ENCODE results near the gene SMCO1.
"Not testable (repeated sequence)": the region's sequence is repeated elsewhere in the genome, so short reads cannot be mapped to it uniquely, and the experiment has no call there.

The SMCO1 gene

GRCh38 chr3:196514913-196515621 is at the start of gene SMCO1:
TSS of gene SMCO1 (minus strand) at chr3:196515346. CDS start at chr3:196515209, 137 bp downstream.
- DNase-seq = no peak

GRCh38 chr3:196563721-196564225 is 48.6 kb upstream of the SMCO1 start:
- DNase-seq = peak; percentile 8 to 21

GRCh38 chr3:196559826-196560225 is 44.7 kb upstream of the SMCO1 start:
- DNase-seq = no peak

GRCh38 chr3:196558476-196558875 is 43.3 kb upstream of the SMCO1 start:
- DNase-seq = no peak

GRCh38 chr3:196557236-196557635 is 42.1 kb upstream of the SMCO1 start:
- no peak for DNase-seq

GRCh38 chr3:196555295-196555694 is 40.1 kb upstream of the SMCO1 start:
- DNase-seq = no peak

GRCh38 chr3:196554205-196554604 is 39.1 kb upstream of the SMCO1 start:
- DNase-seq = no peak

GRCh38 chr3:196553551-196553950 is 38.4 kb upstream of the SMCO1 start:
- DNase-seq = no peak

GRCh38 chr3:196552253-196552652 is 37.1 kb upstream of the SMCO1 start:
- DNase-seq = no peak

GRCh38 chr3:196550172-196550571 is 35.0 kb upstream of the SMCO1 start:
- DNase-seq = not testable (repeated sequence)

GRCh38 chr3:196549312-196549711 is 34.2 kb upstream of the SMCO1 start:
- not testable (repeated sequence) for DNase-seq

GRCh38 chr3:196547067-196547466 is 31.9 kb upstream of the SMCO1 start:
- no peak for DNase-seq

GRCh38 chr3:196546537-196546936 is 31.4 kb upstream of the SMCO1 start:
- DNase-seq = no peak

GRCh38 chr3:196544491-196544992 is 29.4 kb upstream of the SMCO1 start:
- DNase-seq = no peak

GRCh38 chr3:196541684-196542445 is 26.7 kb upstream of the SMCO1 start:
- DNase-seq = no peak

- peak; percentile 57 to 73 for DNase-seq
These were observed 22.3 kb upstream of the SMCO1 start for GRCh38 chr3:196537319-196537984.

- no peak for DNase-seq
These were observed 18.1 kb upstream of the SMCO1 start for GRCh38 chr3:196533260-196533681.

GRCh38 chr3:196531418-196531817 is 16.3 kb upstream of the SMCO1 start:
- DNase-seq = no peak

- peak; percentile 67 to 70 for DNase-seq
These were observed 13.6 kb upstream of the SMCO1 start for GRCh38 chr3:196528639-196529233.

- DNase-seq = no peak
These were observed 10.0 kb upstream of the SMCO1 start for GRCh38 chr3:196525141-196525540.

- DNase-seq = no peak
These were observed 9.4 kb upstream of the SMCO1 start for GRCh38 chr3:196524527-196524926.

- DNase-seq = no peak
These were observed 8.7 kb upstream of the SMCO1 start for GRCh38 chr3:196523841-196524240.

GRCh38 chr3:196521291-196521690 is 6.1 kb upstream of the SMCO1 start:
- not testable (repeated sequence) for DNase-seq
